Upper lobe of left lung (tissue), 4 donors: ENCODE results near the gene WIPI1.

Experiments used
- EP300 ChIP-seq, 4 donors: sonication (generic); formaldehyde crosslinking; IDR thresholded peaks; one replicate each; pipeline ENCODE4 v1.5.1; 2017; ENCODE audit warnings: antibody characterized with exemption in 4 of 4, control low read depth in 2 of 4
- POLR2A ChIP-seq, 4 donors: fragments of 450-650 bp; IDR thresholded peaks; one replicate each; pipeline ENCODE4 v1.5.1; 2016 to 2017; ENCODE audit warnings: antibody characterized with exemption in 4 of 4, mild to moderate bottlenecking in 2 of 4
- POLR2AphosphoS5 ChIP-seq, 2 donors: sonication (generic); formaldehyde crosslinking; IDR thresholded peaks; one replicate each; pipeline ENCODE4 v1.5.1; 2017; ENCODE audit warnings: antibody characterized with exemption in 2 of 2
- TF ChIP-seq, protein P1 (sequence below), 6 experiments: fragments of 450-650 bp in 4 of 6; fragments of 200-600 bp in 2 of 6; sonication (generic) in 2 of 6; IDR thresholded peaks; one replicate each; pipeline ENCODE4 v1.5.1; 2016 to 2019; ENCODE audit warnings: antibody characterized with exemption in 6 of 6

DNA sequence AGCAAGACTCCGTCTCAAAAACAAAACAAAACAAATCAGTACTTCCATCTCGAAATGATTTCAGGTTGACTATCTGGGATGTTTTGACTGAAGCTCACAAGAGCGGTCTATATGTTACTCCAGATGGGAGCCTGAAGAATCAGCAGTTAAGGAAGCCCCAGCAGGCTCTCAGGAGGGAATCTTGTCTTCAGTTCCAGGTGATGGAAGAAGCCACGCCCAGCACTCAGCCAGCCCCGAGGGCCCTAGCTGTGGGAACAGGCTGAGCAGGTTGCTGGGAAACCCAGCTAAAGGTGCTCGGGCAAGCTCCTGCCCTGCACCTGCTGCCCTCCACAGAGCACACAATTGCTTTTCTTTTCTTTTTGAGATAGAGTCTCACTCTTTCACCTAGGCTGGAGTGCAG is 32.4 kb downstream of the WIPI1 start:
- TF ChIP-seq, protein P1, sequence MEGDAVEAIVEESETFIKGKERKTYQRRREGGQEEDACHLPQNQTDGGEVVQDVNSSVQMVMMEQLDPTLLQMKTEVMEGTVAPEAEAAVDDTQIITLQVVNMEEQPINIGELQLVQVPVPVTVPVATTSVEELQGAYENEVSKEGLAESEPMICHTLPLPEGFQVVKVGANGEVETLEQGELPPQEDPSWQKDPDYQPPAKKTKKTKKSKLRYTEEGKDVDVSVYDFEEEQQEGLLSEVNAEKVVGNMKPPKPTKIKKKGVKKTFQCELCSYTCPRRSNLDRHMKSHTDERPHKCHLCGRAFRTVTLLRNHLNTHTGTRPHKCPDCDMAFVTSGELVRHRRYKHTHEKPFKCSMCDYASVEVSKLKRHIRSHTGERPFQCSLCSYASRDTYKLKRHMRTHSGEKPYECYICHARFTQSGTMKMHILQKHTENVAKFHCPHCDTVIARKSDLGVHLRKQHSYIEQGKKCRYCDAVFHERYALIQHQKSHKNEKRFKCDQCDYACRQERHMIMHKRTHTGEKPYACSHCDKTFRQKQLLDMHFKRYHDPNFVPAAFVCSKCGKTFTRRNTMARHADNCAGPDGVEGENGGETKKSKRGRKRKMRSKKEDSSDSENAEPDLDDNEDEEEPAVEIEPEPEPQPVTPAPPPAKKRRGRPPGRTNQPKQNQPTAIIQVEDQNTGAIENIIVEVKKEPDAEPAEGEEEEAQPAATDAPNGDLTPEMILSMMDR (IDR thresholded peaks at IDR 0.05) = no peak
- TF ChIP-seq POLR2A (IDR thresholded peaks at IDR 0.05) (no peak), POLR2AphosphoS5 (IDR thresholded peaks at IDR 0.05) (no peak), EP300 (IDR thresholded peaks at IDR 0.05) (no peak)
